K562 (cell line): ENCODE measurements around the gene UAP1. TPM values are rescaled to one million over a fixed set of nuclear protein-coding genes. Genes with fewer than 3 reads are reported as not detected.

Experiments
- CBX5 ChIP-seq: IDR thresholded peaks from 2 replicates; pipeline ENCODE4 v1.6.1; 2014; ENCODE audit warnings: low read depth, borderline replicate concordance
- KDM1A ChIP-seq, 2 experiments: fragments of 450-650 bp; IDR thresholded peaks; 2 replicates each; pipeline ENCODE4 v1.6.1; 2016; ENCODE audit warnings: mild to moderate bottlenecking in 2 of 2
- NFATC3 ChIP-seq: fragments of 450-650 bp; IDR thresholded peaks from 2 replicates; pipeline ENCODE4 v1.6.1; 2017; ENCODE audit warnings: mild to moderate bottlenecking
- NONO ChIP-seq, 2 experiments: fragments of 200-400 bp in 1 of 2; fragments of 450-650 bp in 1 of 2; formaldehyde crosslinking in 1 of 2; IDR thresholded peaks; 2 replicates each; pipeline ENCODE4 v1.6.1; 2017; ENCODE audit warnings: low read depth in 2 of 2, mild to moderate bottlenecking in 2 of 2, moderate library complexity in 2 of 2, low read length in 1 of 2
- SIN3B ChIP-seq: fragments of 450-650 bp; IDR thresholded peaks from 2 replicates; pipeline ENCODE4 v1.6.1; 2017; ENCODE audit warnings: low read depth, mild to moderate bottlenecking, moderate library complexity
- SMARCE1 ChIP-seq: fragments of 450-650 bp; IDR thresholded peaks from 2 replicates; pipeline ENCODE4 v1.7.1; 2016; ENCODE audit warnings: mild to moderate bottlenecking
- SP2 ChIP-seq: IDR thresholded peaks from 2 replicates; pipeline ENCODE4 v1.6.1; 2011; ENCODE audit warnings: mild to moderate bottlenecking, low read depth, low read length, moderate library complexity; ENCODE audit not compliant: poor library complexity, severe bottlenecking; ENCODE audit errors: extremely low read depth
- SRSF9 ChIP-seq: fragments of 200-400 bp; formaldehyde crosslinking; IDR thresholded peaks from 2 replicates; pipeline ENCODE4 v1.6.1; 2017; ENCODE audit warnings: low read depth, low read length, borderline replicate concordance
- TAF15 ChIP-seq: fragments of 200-400 bp; formaldehyde crosslinking; IDR thresholded peaks from 2 replicates; pipeline ENCODE4 v1.6.1; 2017; ENCODE audit warnings: mild to moderate bottlenecking, low read depth, low read length, moderate library complexity
- ZNF124 ChIP-seq: sonication (generic); formaldehyde crosslinking; IDR thresholded peaks from 2 replicates; pipeline ENCODE4 v1.8.1; 2022; ENCODE audit warnings: missing genetic modification reagents
- ZNF354B ChIP-seq: fragments of 250-450 bp; sonication (Bioruptor Pico); IDR thresholded peaks from 2 replicates; pipeline ENCODE4 v1.4.0; 2020
- ZNF551 ChIP-seq: fragments of 250-450 bp; sonication (Bioruptor Pico); IDR thresholded peaks from 2 replicates; pipeline ENCODE4 v1.5.0; 2021; ENCODE audit warnings: mild to moderate bottlenecking, moderate library complexity
- polyA plus RNA-seq, 8 experiments: library from polyadenylated mRNA; depleted of rRNA in 4 of 8; stranded (reverse) in 5 of 8; unstranded in 3 of 8; fragments of >200 nt; fragmentation: Nextera tagmentation in 2 of 8; fragmentation: Illumina TruSeq in 1 of 8; extraction: Ambion mirVana in 2 of 8; extraction: Trizol in 1 of 8; gene quantifications; 2 replicates each; pipeline versions ENCODE4 v1.2.1 to v1.2.3, GENCODE V29; 2011 to 2014; ENCODE audit warnings: inconsistent platforms in 1 of 8, missing spikeins in 1 of 8
- total RNA-seq, 7 experiments: library from RNA; depleted of rRNA in 6 of 7; stranded (reverse); fragments of >200 nt in 6 of 7; fragmentation: Illumina TruSeq in 2 of 7; extraction: Trizol in 2 of 7; gene quantifications; 2 replicates each; pipeline versions ENCODE4 v1.2.1 to v1.2.3, GENCODE V29; 2011 to 2021; ENCODE audit warnings: low replicate concordance in 1 of 7
- TF ChIP-seq, protein P1 (sequence below): fragments of 200-800 bp; sonication (Bioruptor generic); IDR thresholded peaks from 2 replicates; pipeline ENCODE4 v1.6.1; 2017; ENCODE audit warnings: missing genetic modification characterization, missing compliant biosample characterization

The UAP1 gene
- total and polyA plus RNA-seq, 9 of the 15 experiments (the other 6 are each of a cell fraction or from before 2014, with no cell fraction given) = 182 to 317 (median 213) TPM

DNA sequence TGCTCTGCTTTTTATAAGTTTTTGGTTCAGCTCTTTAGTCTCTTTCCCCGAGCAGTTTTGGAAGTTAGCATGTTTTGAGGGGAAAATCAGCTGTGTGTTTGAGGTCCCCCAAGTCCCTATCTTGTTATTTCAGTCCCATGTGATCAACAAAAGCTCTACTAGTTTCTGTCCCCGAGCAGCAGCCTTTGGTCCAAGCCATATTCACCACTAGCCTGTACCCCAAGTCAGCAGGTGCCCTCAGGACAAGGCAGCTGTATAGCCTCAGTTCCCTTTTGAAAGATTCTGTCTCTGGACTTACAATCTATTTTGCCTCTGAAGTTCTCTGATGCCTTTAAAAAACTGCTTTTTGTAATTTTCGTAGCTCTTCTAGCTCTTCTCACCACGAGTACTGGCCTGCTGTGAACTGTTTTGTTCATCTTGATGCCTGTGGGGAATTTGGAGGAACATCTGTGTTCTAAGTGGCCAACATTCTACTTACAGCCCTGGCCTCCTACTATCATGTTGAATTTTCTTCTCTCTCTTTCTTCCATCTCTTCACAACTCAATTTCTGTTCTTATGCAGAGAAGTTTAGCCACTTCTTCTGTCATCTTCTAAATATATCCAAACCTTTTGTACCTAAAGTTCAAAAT is 16.7 kb downstream of the UAP1 start (continued):
- TF ChIP-seq, protein P1, sequence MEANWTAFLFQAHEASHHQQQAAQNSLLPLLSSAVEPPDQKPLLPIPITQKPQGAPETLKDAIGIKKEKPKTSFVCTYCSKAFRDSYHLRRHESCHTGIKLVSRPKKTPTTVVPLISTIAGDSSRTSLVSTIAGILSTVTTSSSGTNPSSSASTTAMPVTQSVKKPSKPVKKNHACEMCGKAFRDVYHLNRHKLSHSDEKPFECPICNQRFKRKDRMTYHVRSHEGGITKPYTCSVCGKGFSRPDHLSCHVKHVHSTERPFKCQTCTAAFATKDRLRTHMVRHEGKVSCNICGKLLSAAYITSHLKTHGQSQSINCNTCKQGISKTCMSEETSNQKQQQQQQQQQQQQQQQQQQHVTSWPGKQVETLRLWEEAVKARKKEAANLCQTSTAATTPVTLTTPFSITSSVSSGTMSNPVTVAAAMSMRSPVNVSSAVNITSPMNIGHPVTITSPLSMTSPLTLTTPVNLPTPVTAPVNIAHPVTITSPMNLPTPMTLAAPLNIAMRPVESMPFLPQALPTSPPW = no peak
- TF ChIP-seq KDM1A (IDR thresholded peaks at IDR 0.05) (no peak), SP2 (no peak), SMARCE1 (no peak), ZNF354B (no peak), CBX5 (no peak), ZNF124 (no peak), ZNF551 (CRISPR knock-in tag) (no peak), TAF15 (no peak), SRSF9 (no peak), NONO (IDR thresholded peaks at IDR 0.05; ENCODE audit: low read depth in 2 of 2, low read length in 1 of 2) (no peak), NFATC3 (no peak), SIN3B (no peak)
